Dermis microvascular lymphatic vessel endothelial cell (primary cell): ENCODE data around the gene SEMA5B. TPM values are rescaled to one million over a fixed set of nuclear protein-coding genes. Genes with fewer than 3 reads are reported as not detected.

Source experiments
- DNase-seq, 2 donors: peaks; one replicate each; pipeline versions ENCODE4 v3.0.0 to v3.0.0-alpha.2; 2010; ENCODE audit warnings: low read depth in 2 of 2
- total RNA-seq: library from RNA; depleted of rRNA; stranded (reverse); fragments of >200 nt; gene quantifications from 2 replicates; pipeline ENCODE4 v1.2.1, GENCODE V29; 2014

SEMA5B gene
- total RNA-seq, result under 0.01 and 0.13 TPM in 2 replicates

GRCh38 chr3:123027292-123028232, at the start of gene SEMA5B:
Gene SEMA5B (minus strand): TSS chr3:123027763. CDS start chr3:122961263, 66,500 bp downstream.
- peak in 1 of 2 donors; percentile 35 for DNase-seq

- peak; percentile 55 to 74 for DNase-seq
Observed at GRCh38 chr3:123076496-123077418, 49.2 kb upstream of the SEMA5B start.

GRCh38 chr3:123076112-123076495, 48.5 kb upstream of the SEMA5B start:
- DNase-seq, result no peak

GRCh38 chr3:123075359-123075758, 47.8 kb upstream of the SEMA5B start:
- no peak for DNase-seq

- DNase-seq, result no peak
Observed at GRCh38 chr3:123072564-123072963, 45.0 kb upstream of the SEMA5B start.

- DNase-seq, result no peak
Observed at GRCh38 chr3:123072152-123072551, 44.6 kb upstream of the SEMA5B start.

- DNase-seq, result no peak
Observed at GRCh38 chr3:123071581-123071980, 44.0 kb upstream of the SEMA5B start.

- peak in 1 of 2 donors; percentile 17 for DNase-seq
Observed at GRCh38 chr3:123071146-123071545, 43.6 kb upstream of the SEMA5B start.

- no peak for DNase-seq
Observed at GRCh38 chr3:123070510-123070909, 42.9 kb upstream of the SEMA5B start.

GRCh38 chr3:123068601-123069381, 41.2 kb upstream of the SEMA5B start:
- peak in 1 of 2 donors; percentile 54 for DNase-seq

- DNase-seq, result peak in 1 of 2 donors; percentile 69
Observed at GRCh38 chr3:123067689-123068600, 40.4 kb upstream of the SEMA5B start.

- DNase-seq, result peak; percentile 77 to 94
Observed at GRCh38 chr3:123066896-123067688, 39.5 kb upstream of the SEMA5B start, which contains the start of gene PDIA5. Gene PDIA5 (plus strand): TSS chr3:123067025. CDS start chr3:123067165, 140 bp downstream.

- DNase-seq, result no peak
Observed at GRCh38 chr3:123066599-123066895, 39.0 kb upstream of the SEMA5B start.

GRCh38 chr3:123064914-123065313, 37.4 kb upstream of the SEMA5B start:
- no peak for DNase-seq

GRCh38 chr3:123064506-123064905, 36.9 kb upstream of the SEMA5B start:
- DNase-seq, result no peak

GRCh38 chr3:123063034-123063433, 35.5 kb upstream of the SEMA5B start:
- DNase-seq, result no peak

- DNase-seq, result no peak
Observed at GRCh38 chr3:123061856-123062255, 34.3 kb upstream of the SEMA5B start.

GRCh38 chr3:123060054-123060453, 32.5 kb upstream of the SEMA5B start:
- no peak for DNase-seq

GRCh38 chr3:123058505-123058904, 30.9 kb upstream of the SEMA5B start:
- no peak for DNase-seq
